ENCODE results near the gene PDLIM5. TPM values are rescaled to one million over a fixed set of nuclear protein-coding genes. Genes with fewer than 3 reads are reported as not detected.
A peak's percentile ranks its signal among the peaks of the same experiment; 100 is the strongest.

PDLIM5 gene
- total RNA-seq, 1 experiment from 2014 or later = 38.9 TPM

DNA sequence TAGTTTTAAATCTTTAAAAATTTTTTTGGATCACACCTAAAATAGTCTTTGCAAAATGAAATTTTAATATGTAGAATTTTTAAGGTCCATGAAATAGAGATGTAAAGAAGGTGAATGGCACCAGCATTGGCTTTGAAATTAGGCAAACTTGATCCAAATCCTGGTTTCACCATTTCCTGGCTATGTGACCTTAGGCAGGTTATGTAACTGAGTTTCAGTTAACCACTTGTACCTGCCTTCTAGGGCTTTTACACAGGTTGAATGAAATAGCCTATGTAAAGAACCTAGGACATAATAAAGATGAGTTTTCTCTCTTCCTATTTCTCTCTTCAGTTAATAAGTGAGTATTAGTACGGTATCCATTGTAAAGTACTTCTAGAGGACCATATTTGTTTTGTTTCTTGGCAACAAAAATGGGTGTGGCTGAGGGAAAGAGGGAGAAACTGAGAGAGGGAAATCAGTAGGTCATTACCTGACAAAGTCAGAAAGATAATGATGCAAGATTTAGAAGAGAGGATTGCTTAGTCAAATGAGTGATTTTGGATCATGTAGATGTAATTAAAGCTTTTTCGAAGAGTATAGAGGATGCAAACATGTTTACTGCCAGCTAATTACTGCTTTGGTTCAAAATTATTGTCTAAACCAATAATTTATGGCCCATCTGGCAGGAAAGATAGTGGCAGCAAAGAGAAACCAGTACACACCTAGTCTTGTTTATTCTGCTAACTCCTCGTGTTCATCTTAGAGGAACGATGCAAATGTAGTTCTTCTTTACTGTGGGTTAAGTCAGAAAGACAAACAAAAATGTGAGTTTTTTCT, 81.9 kb downstream of the PDLIM5 start:
- peaks cover 11% of the 10 kb centered on the region for H3K4me1 ChIP-seq
- DNase-seq = no peak

GRCh38 chr4:94534401-94535312, 82.9 kb downstream of the PDLIM5 start:
- Histone ChIP-seq H3K36me3 (no peaks in the 10 kb centered on the region), H3K4me1 (peaks cover 11% of the 10 kb centered on the region), H3K4me3 (no peak overlapping the region), H3K27ac (no peak overlapping the region), H3K9me3 (replicated peaks) (no peaks in the 10 kb centered on the region), H3K27me3 (no peaks in the 10 kb centered on the region)
- DNase-seq = no peak

More for the DNA sequence above, 81.9 kb downstream of the PDLIM5 start:
- no peak overlapping the region for H3K4me3 ChIP-seq
- no peaks in the 10 kb centered on the region for H3K9me3 ChIP-seq (replicated peaks)
- no peaks in the 10 kb centered on the region for H3K27me3 ChIP-seq
- H3K27ac ChIP-seq = no peak overlapping the region
- H3K36me3 ChIP-seq = no peaks in the 10 kb centered on the region

- Histone ChIP-seq H3K36me3 (no peaks in the 10 kb centered on the region), H3K27me3 (no peaks in the 10 kb centered on the region), H3K4me1 (peaks cover 11% of the 10 kb centered on the region), H3K9me3 (replicated peaks) (no peaks in the 10 kb centered on the region), H3K4me3 (no peak overlapping the region), H3K27ac (no peak overlapping the region)
- DNase-seq = peak; percentile 36 to 69
These were observed 84.3 kb downstream of the PDLIM5 start for GRCh38 chr4:94536049-94536448.

DNA sequence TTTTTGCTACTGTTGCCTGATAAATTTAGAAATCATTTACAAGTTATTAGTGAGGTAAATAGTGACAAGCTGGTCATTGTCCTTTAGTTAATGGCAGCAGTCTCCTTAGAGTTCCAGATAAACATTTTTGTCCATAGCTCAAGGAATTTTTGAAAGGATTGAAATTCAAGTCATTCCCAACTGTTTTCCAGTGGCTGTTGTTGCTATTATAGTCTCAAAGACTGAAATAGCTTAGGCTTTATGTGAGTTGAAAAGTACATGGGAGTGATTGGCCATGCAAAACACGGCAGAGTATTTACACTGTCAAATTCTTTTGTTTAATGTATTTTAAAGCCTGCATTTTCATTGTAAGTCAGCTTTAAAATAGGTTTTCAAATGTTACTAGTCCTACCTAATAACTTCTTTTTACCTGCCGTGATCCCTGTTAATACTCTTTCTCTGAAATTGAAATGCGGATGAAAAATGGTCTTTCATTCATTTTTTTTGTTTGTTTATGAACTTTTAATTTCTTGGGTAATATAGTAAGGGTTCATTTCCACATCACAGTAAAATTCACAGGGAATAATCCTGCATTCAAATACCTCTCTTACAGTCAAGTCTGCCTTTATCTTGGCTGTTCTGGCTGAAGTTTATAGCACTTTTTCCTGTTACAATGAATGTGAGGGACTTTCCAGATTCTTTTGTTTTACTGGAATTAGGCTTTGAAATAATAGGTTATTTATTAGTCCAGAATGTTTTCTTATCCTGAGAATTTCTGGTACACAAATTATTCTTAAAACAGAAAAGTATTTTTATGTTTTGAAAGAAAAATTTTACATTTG, 85.1 kb downstream of the PDLIM5 start:
- DNase-seq = no peak
- Histone ChIP-seq H3K27me3 (no peaks in the 10 kb centered on the region), H3K36me3 (no peaks in the 10 kb centered on the region), H3K27ac (no peak overlapping the region), H3K4me1 (peaks cover 11% of the 10 kb centered on the region), H3K9me3 (replicated peaks) (no peaks in the 10 kb centered on the region), H3K4me3 (no peak overlapping the region)

DNA sequence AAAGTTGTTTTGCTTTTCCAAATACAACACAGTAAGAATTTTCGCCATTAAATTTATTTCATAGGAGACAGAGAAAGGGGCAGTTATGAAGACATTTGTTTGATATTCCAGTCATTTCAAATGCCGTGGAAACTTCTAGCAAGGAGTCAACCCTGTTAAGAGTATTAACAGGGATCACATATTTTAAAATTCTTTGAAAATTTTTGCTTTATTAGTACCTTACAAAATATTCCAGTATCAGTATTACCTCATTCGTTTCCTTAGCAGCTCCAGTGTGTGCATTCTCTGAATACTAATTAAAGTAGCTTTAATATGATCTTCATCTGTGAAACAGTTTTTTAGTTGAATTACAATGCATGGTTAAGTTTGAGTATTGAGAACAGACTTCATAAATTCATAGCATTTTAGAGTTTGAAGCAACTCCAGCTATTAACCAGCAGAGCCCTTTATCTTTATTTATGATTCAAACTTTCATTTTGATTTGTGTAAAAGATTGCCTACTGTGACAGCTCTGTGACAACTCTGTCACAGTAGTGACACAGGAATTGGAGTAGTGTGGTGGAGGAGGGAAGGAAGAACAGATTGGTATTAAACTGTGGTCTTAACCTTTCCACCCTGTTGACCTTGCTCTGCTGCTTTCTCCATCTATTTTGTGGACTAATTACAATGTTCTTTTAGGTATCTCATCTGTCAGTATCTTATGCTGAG, 86.3 kb downstream of the PDLIM5 start:
- no peak overlapping the region for H3K4me3 ChIP-seq
- no peak overlapping the region for H3K27ac ChIP-seq
- no peaks in the 10 kb centered on the region for H3K9me3 ChIP-seq (replicated peaks)
- peaks cover 11% of the 10 kb centered on the region for H3K4me1 ChIP-seq
- no peaks in the 10 kb centered on the region for H3K36me3 ChIP-seq
- DNase-seq = no peak
- H3K27me3 ChIP-seq = no peaks in the 10 kb centered on the region

GRCh38 chr4:94540476-94540875, 88.7 kb downstream of the PDLIM5 start:
- Histone ChIP-seq H3K36me3 (no peaks in the 10 kb centered on the region), H3K4me1 (peaks cover 17% of the 10 kb centered on the region), H3K4me3 (no peak overlapping the region), H3K9me3 (replicated peaks) (no peaks in the 10 kb centered on the region), H3K27me3 (no peaks in the 10 kb centered on the region), H3K27ac (no peak overlapping the region)
- no peak for DNase-seq

DNA sequence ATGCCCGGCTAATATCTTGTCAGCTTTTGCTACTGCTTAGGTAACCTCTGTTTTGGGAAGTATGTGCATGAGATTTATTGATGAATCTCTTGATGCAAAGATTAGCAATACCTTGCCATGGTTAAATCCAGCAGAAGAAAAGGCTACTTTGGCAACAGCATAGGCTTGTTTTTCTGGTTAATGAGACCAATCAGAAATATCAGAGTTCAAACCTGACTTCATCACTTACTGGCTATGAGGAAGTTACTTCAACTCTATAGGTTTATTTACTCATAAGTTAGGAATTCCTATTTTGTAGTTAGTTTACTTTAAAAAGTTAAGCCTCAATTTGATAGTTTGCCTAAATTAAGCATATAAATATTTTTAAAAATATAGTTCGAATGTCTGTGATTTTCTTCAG, 93.1 kb downstream of the PDLIM5 start:
- H3K4me1 ChIP-seq = peaks cover 17% of the 10 kb centered on the region
- no peaks in the 10 kb centered on the region for H3K9me3 ChIP-seq (replicated peaks)
- no peak overlapping the region for H3K27ac ChIP-seq
- no peaks in the 10 kb centered on the region for H3K27me3 ChIP-seq
- H3K4me3 ChIP-seq = no peak overlapping the region
- DNase-seq = no peak
- no peaks in the 10 kb centered on the region for H3K36me3 ChIP-seq

DNA sequence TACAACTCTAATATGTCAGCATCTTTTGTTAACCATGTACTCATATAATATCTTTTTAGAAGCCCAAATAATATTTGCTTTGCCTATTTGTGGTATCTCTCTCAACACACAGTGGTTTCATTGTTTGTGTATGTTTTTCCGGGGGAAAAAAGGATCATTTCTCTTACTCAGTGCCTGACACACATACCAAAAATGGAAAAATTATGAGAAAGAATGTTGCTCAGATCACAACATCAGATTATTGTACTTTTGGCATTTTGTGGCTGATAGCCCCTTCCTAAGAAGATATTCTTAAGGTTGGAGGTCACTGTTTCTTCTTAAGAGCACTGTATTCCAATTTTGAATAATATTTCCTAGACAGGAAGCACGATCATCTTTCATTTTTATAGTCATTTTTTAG, 93.6 kb downstream of the PDLIM5 start:
- Histone ChIP-seq H3K27me3 (no peaks in the 10 kb centered on the region), H3K27ac (no peak overlapping the region), H3K36me3 (no peaks in the 10 kb centered on the region), H3K9me3 (replicated peaks) (no peaks in the 10 kb centered on the region), H3K4me3 (no peak overlapping the region), H3K4me1 (peaks cover 17% of the 10 kb centered on the region)
- DNase-seq = peak in 1 of 2 experiments; percentile 38

- no peaks in the 10 kb centered on the region for H3K27me3 ChIP-seq
- H3K4me1 ChIP-seq = peaks cover 22% of the 10 kb centered on the region
- no peak overlapping the region for H3K4me3 ChIP-seq
- H3K36me3 ChIP-seq = no peaks in the 10 kb centered on the region
- H3K27ac ChIP-seq = no peak overlapping the region
- no peak for DNase-seq
- H3K9me3 ChIP-seq (replicated peaks) = no peaks in the 10 kb centered on the region
These were observed 95.2 kb downstream of the PDLIM5 start for GRCh38 chr4:94546949-94547348.

DNA sequence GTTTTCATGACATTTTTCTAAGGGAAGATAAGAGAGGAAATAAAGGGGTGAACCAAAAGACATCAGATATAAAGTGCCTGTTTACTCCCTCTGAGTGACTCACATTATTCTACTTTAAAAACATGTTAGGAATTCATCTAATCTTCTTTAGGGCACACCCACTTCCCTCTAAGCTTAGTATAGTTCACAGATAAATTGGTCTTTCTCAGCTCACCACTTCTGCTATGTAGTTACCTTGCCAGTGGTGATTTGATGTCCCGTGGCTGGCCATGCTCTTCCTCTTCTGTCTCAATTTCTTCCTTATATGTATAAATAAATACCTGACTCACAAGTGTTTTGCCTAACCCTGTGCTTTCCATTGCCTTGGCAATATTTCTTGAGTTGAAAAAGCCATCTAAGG, 96.8 kb downstream of the PDLIM5 start:
- Histone ChIP-seq H3K4me1 (peaks cover 27% of the 10 kb centered on the region), H3K27ac (no peak overlapping the region), H3K27me3 (no peaks in the 10 kb centered on the region), H3K4me3 (no peak overlapping the region), H3K36me3 (no peaks in the 10 kb centered on the region), H3K9me3 (replicated peaks) (no peaks in the 10 kb centered on the region)
- no peak for DNase-seq

GRCh38 chr4:94550352-94550751, 98.6 kb downstream of the PDLIM5 start:
- H3K27ac ChIP-seq = no peak overlapping the region
- H3K4me3 ChIP-seq = no peak overlapping the region
- peaks cover 21% of the 10 kb centered on the region for H3K4me1 ChIP-seq
- no peaks in the 10 kb centered on the region for H3K36me3 ChIP-seq
- no peak for DNase-seq
- no peaks in the 10 kb centered on the region for H3K9me3 ChIP-seq (replicated peaks)
- no peaks in the 10 kb centered on the region for H3K27me3 ChIP-seq

GRCh38 chr4:94550851-94551250, 99.1 kb downstream of the PDLIM5 start:
- Histone ChIP-seq H3K4me3 (no peak overlapping the region), H3K27ac (no peak overlapping the region), H3K27me3 (no peaks in the 10 kb centered on the region), H3K4me1 (peaks cover 18% of the 10 kb centered on the region), H3K9me3 (replicated peaks) (no peaks in the 10 kb centered on the region), H3K36me3 (no peaks in the 10 kb centered on the region)
- no peak for DNase-seq

GRCh38 chr4:94551643-94552564, 100.2 kb downstream of the PDLIM5 start:
- H3K4me3 ChIP-seq = no peak overlapping the region
- DNase-seq = no peak
- no peaks in the 10 kb centered on the region for H3K27me3 ChIP-seq
- H3K36me3 ChIP-seq = no peaks in the 10 kb centered on the region
- peaks cover 18% of the 10 kb centered on the region for H3K4me1 ChIP-seq
- no peak overlapping the region for H3K27ac ChIP-seq
- 0 out of 2 replicates have a peak, but pooled peaks cover under 1% of the 10 kb centered on the region for H3K9me3 ChIP-seq (replicated peaks)

Data from SJCRH30 (cell line).